HepG2 (cell line): Measurements from ENCODE around the gene HINFP. TPM values are rescaled to one million over a fixed set of nuclear protein-coding genes. Genes with fewer than 3 reads are reported as not detected.

Experiments
- BRCA1 ChIP-seq: sonication (generic); formaldehyde crosslinking; IDR thresholded peaks from 2 replicates; pipeline ENCODE4 v1.4.0; 2020; ENCODE audit warnings: missing genetic modification reagents
- DR1 ChIP-seq: sonication (generic); formaldehyde crosslinking; IDR thresholded peaks from 2 replicates; pipeline ENCODE4 v1.8.0; 2021; ENCODE audit warnings: mild to moderate bottlenecking, missing genetic modification reagents, inconsistent platforms
- PAWR ChIP-seq: sonication (generic); formaldehyde crosslinking; IDR thresholded peaks from 2 replicates; pipeline ENCODE4 v1.4.0; 2020; ENCODE audit warnings: missing genetic modification reagents, mild to moderate bottlenecking, borderline replicate concordance
- PHF5A ChIP-seq: IDR thresholded peaks from one replicate; pipeline ENCODE4 v1.6.1; 2018; ENCODE audit warnings: low read depth, missing genetic modification reagents; ENCODE audit not compliant: unreplicated experiment
- PPARG ChIP-seq: conservative IDR thresholded peaks from 2 replicates; pipeline ENCODE4 v1.6.1; 2016; ENCODE audit warnings: missing biosample characterization, missing genetic modification reagents
- ZKSCAN8 ChIP-seq: IDR thresholded peaks from 2 replicates; pipeline ENCODE4 v1.6.1; 2016; ENCODE audit warnings: borderline replicate concordance, missing genetic modification reagents, missing compliant biosample characterization
- ZNF367 ChIP-seq: sonication (generic); formaldehyde crosslinking; IDR thresholded peaks from 2 replicates; pipeline ENCODE4 v1.4.0; 2020; ENCODE audit warnings: missing genetic modification reagents, borderline replicate concordance
- polyA plus RNA-seq, 8 experiments: library from polyadenylated mRNA; depleted of rRNA in 3 of 8; stranded (reverse) in 7 of 8; unstranded in 1 of 8; fragments of >200 nt; fragmentation: Illumina TruSeq in 4 of 8; extraction: Trizol in 4 of 8; gene quantifications; 2 replicates each; pipeline versions ENCODE4 v1.2.1 to v1.2.3, GENCODE V29; 2011 to 2016; ENCODE audit warnings: low read depth in 4 of 8, missing spikeins in 1 of 8, mixed read lengths in 1 of 8; ENCODE audit not compliant: insufficient read depth in 1 of 8
- total RNA-seq, 5 experiments: library from RNA; depleted of rRNA; stranded (reverse); fragments of >200 nt; fragmentation: Illumina TruSeq; extraction: Trizol; gene quantifications; 2 replicates each; pipeline ENCODE4 v1.2.3, GENCODE V29; 2016; ENCODE audit warnings: low read depth in 1 of 5
- TF ChIP-seq, protein P1 (sequence below): sonication (generic); formaldehyde crosslinking; IDR thresholded peaks from 2 replicates; pipeline ENCODE4 v1.5.0; 2020; ENCODE audit warnings: missing genetic modification reagents
- TF ChIP-seq, protein P2 (sequence below): fragments of 450-650 bp; IDR thresholded peaks from 2 replicates; pipeline ENCODE4 v1.6.1; 2016
- TF ChIP-seq, protein P3 (sequence below): sonication (generic); formaldehyde crosslinking; IDR thresholded peaks from 2 replicates; pipeline ENCODE4 v1.4.0; 2020; ENCODE audit warnings: missing genetic modification reagents
- TF ChIP-seq, protein P4 (sequence below): sonication (generic); formaldehyde crosslinking; IDR thresholded peaks from 2 replicates; pipeline ENCODE4 v1.4.0; 2020; ENCODE audit warnings: missing genetic modification reagents, mild to moderate bottlenecking, borderline replicate concordance
- TF ChIP-seq, protein P5 (sequence below): sonication (generic); formaldehyde crosslinking; IDR thresholded peaks from 2 replicates; pipeline ENCODE4 v1.5.0; 2020; ENCODE audit warnings: mild to moderate bottlenecking, missing genetic modification reagents, borderline replicate concordance

Gene HINFP
- total and polyA plus RNA-seq, 2 of the 13 experiments (the other 11 are each of a cell fraction or from before 2014, with no cell fraction given) = 15.1 to 21.4 TPM

DNA sequence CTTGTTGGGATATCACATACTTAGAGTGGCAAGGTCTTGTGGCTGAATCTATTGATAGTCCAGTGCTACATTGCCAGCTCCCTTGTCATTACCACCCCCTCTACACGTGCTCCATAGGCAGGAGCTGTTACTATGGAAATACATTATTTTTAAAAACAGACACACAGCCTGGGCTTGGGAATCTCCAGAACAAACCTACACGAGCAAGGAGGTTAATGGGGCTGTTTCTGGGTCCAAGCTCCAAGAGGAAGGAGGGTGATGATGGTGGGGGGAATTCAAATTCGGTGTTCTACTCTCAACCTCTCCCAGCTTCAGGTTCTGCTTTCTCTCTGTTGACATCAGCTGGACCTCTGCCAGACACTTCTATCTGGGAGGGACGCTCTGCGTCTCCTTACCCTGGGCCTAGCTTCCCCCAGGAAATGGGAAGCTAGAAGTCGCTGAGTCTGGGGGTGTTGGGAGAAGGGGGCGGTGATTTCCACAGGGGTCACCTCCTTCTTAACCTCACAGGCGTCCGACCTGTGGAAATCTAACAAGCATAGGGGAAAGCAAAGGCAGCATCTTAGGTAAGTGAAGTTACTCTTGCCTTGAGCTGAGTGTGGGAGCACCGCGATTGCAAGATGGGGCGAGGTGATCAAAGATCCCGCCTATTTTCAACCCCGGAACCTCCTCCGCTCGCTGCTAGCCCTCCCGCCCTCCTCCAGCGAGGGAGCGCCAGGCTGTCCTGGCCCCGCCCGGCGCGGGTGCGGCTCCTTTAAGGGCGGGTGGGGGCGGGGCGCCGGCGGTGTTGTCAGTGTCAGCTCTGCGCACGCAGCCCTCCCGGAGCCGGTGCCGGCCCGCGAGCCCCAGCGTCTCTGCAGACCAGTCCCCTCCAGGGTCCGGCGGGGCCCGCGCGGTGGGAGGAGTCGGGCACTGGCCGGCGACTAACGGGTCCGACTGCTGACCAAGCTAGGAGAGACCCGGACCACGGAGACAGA lies 14.5 kb upstream of the HINFP start, which contains the start of gene C2CD2L (continued):
- TF ChIP-seq, protein P1, sequence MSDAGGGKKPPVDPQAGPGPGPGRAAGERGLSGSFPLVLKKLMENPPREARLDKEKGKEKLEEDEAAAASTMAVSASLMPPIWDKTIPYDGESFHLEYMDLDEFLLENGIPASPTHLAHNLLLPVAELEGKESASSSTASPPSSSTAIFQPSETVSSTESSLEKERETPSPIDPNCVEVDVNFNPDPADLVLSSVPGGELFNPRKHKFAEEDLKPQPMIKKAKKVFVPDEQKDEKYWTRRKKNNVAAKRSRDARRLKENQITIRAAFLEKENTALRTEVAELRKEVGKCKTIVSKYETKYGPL = no peak
- no peak for TF ChIP-seq PPARG (CRISPR knock-in tag)
- TF ChIP-seq, protein P2, sequence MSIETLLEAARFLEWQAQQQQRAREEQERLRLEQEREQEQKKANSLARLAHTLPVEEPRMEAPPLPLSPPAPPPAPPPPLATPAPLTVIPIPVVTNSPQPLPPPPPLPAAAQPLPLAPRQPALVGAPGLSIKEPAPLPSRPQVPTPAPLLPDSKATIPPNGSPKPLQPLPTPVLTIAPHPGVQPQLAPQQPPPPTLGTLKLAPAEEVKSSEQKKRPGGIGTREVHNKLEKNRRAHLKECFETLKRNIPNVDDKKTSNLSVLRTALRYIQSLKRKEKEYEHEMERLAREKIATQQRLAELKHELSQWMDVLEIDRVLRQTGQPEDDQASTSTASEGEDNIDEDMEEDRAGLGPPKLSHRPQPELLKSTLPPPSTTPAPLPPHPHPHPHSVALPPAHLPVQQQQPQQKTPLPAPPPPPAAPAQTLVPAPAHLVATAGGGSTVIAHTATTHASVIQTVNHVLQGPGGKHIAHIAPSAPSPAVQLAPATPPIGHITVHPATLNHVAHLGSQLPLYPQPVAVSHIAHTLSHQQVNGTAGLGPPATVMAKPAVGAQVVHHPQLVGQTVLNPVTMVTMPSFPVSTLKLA = peak; percentile 48; the same call in 1 of the 2 replicates
- no peak for TF ChIP-seq ZNF367 (CRISPR knock-in tag)
- TF ChIP-seq DR1 (CRISPR knock-in tag) = no peak
- TF ChIP-seq, protein P3, sequence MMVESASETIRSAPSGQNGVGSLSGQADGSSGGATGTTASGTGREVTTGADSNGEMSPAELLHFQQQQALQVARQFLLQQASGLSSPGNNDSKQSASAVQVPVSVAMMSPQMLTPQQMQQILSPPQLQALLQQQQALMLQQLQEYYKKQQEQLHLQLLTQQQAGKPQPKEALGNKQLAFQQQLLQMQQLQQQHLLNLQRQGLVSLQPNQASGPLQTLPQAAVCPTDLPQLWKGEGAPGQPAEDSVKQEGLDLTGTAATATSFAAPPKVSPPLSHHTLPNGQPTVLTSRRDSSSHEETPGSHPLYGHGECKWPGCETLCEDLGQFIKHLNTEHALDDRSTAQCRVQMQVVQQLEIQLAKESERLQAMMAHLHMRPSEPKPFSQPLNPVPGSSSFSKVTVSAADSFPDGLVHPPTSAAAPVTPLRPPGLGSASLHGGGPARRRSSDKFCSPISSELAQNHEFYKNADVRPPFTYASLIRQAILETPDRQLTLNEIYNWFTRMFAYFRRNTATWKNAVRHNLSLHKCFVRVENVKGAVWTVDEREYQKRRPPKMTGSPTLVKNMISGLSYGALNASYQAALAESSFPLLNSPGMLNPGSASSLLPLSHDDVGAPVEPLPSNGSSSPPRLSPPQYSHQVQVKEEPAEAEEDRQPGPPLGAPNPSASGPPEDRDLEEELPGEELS (CRISPR knock-in tag) = 0 out of 2 replicates have a peak, but pooled peaks have one; percentile 42
- no peak for TF ChIP-seq PAWR
- TF ChIP-seq, protein P4, sequence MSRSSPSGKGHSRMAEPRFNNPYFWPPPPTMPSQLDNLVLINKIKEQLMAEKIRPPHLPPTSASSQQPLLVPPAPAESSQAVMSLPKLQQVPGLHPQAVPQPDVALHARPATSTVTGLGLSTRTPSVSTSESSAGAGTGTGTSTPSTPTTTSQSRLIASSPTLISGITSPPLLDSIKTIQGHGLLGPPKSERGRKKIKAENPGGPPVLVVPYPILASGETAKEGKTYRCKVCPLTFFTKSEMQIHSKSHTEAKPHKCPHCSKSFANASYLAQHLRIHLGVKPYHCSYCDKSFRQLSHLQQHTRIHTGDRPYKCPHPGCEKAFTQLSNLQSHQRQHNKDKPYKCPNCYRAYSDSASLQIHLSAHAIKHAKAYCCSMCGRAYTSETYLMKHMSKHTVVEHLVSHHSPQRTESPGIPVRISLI (CRISPR knock-in tag) = no peak
- TF ChIP-seq BRCA1 = no peak
- no peak for TF ChIP-seq ZKSCAN8 (CRISPR knock-in tag)
- TF ChIP-seq, protein P5, sequence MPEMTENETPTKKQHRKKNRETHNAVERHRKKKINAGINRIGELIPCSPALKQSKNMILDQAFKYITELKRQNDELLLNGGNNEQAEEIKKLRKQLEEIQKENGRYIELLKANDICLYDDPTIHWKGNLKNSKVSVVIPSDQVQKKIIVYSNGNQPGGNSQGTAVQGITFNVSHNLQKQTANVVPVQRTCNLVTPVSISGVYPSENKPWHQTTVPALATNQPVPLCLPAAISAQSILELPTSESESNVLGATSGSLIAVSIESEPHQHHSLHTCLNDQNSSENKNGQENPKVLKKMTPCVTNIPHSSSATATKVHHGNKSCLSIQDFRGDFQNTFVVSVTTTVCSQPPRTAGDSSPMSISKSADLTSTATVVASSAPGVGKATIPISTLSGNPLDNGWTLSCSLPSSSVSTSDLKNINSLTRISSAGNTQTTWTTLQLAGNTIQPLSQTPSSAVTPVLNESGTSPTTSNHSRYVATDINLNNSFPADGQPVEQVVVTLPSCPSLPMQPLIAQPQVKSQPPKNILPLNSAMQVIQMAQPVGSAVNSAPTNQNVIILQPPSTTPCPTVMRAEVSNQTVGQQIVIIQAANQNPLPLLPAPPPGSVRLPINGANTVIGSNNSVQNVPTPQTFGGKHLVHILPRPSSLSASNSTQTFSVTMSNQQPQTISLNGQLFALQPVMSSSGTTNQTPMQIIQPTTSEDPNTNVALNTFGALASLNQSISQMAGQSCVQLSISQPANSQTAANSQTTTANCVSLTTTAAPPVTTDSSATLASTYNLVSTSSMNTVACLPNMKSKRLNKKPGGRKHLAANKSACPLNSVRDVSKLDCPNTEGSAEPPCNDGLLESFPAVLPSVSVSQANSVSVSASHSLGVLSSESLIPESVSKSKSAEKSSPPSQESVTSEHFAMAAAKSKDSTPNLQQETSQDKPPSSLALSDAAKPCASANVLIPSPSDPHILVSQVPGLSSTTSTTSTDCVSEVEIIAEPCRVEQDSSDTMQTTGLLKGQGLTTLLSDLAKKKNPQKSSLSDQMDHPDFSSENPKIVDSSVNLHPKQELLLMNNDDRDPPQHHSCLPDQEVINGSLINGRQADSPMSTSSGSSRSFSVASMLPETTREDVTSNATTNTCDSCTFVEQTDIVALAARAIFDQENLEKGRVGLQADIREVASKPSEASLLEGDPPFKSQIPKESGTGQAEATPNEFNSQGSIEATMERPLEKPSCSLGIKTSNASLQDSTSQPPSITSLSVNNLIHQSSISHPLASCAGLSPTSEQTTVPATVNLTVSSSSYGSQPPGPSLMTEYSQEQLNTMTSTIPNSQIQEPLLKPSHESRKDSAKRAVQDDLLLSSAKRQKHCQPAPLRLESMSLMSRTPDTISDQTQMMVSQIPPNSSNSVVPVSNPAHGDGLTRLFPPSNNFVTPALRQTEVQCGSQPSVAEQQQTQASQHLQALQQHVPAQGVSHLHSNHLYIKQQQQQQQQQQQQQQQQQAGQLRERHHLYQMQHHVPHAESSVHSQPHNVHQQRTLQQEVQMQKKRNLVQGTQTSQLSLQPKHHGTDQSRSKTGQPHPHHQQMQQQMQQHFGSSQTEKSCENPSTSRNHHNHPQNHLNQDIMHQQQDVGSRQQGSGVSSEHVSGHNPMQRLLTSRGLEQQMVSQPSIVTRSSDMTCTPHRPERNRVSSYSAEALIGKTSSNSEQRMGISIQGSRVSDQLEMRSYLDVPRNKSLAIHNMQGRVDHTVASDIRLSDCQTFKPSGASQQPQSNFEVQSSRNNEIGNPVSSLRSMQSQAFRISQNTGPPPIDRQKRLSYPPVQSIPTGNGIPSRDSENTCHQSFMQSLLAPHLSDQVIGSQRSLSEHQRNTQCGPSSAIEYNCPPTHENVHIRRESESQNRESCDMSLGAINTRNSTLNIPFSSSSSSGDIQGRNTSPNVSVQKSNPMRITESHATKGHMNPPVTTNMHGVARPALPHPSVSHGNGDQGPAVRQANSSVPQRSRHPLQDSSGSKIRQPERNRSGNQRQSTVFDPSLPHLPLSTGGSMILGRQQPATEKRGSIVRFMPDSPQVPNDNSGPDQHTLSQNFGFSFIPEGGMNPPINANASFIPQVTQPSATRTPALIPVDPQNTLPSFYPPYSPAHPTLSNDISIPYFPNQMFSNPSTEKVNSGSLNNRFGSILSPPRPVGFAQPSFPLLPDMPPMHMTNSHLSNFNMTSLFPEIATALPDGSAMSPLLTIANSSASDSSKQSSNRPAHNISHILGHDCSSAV = no peak
- TF ChIP-seq PHF5A (CRISPR knock-in tag) = no peak
